ENCODE measurements around the gene HMG20A. TPM values are rescaled to one million over a fixed set of nuclear protein-coding genes. Genes with fewer than 3 reads are reported as not detected.
A peak's percentile ranks its signal among the peaks of the same experiment; 100 is the strongest.

The HMG20A gene
- total and polyA plus RNA-seq, 10 of the 15 experiments (the other 5 are each of a cell fraction or from before 2014, with no cell fraction given), result 30.0 to 98.7 (median 46.8) TPM

DNA sequence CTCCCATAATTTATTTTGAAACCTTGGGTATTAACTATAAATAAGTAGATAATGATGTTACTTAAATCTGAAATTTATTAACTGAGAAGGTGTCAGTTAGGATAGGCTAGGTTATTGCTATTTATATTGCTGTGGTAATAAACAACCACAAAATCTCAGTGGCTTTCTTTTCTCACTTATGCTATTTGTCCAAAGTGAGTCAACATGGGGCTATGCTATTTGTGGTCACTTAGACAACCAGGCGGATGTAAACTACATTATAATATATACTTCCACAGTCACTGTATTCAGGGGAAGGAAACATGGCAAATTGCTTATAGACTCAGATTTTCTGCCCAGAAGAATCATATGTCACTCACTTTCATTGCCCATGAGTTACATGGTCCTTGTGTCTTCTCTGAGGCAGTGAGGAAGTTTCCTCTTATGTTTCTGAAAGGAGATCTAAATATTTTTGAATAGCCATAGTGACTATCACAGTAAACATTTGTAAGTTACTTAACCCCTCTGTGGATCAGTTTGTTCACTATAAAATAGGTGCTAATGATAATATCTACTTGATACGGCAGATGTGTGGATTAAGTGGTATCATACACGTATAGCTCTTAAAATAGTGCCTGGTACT is 19.8 kb downstream of the HMG20A start (continued):
- TF ChIP-seq BCL3 (IDR thresholded peaks at IDR 0.05; ENCODE audit: borderline replicate concordance, insufficient read depth, low read depth, low read length, poor library complexity, severe bottlenecking) (no peak), SMARCA5 (IDR thresholded peaks at IDR 0.05) (no peak), POU2F2 (IDR thresholded peaks at IDR 0.05; ENCODE audit: borderline replicate concordance, low read depth, low read length) (peak; percentile 21; the same call in 1 of the 3 replicates), TBL1XR1 (IDR thresholded peaks at IDR 0.05; ENCODE audit: low read depth, low read length) (no peak; the same call in 1 of the 2 replicates), ETV6 (conservative IDR thresholded peaks at IDR 0.05 in 1 of 2, IDR thresholded peaks at IDR 0.05 in 1 of 2; ENCODE audit: borderline replicate concordance in 1 of 2, low read depth in 1 of 2) (peak in 1 of 2 experiments; percentile 38; a peak in 1 of 4 replicates), ZBED1 (IDR thresholded peaks at IDR 0.05; ENCODE audit: borderline replicate concordance) (no peak), JUNB (IDR thresholded peaks at IDR 0.05) (peak; percentile 74), NR2F1 (conservative IDR thresholded peaks at IDR 0.05) (peak; percentile 33; the same call in 1 of the 2 replicates), ZZZ3 (IDR thresholded peaks at IDR 0.05; ENCODE audit: control insufficient read depth, insufficient read length, low read depth) (no peak), NR2C2 (IDR thresholded peaks at IDR 0.05; ENCODE audit: borderline replicate concordance, control insufficient read depth, insufficient read length, low read depth) (no peak), ATF2 (IDR thresholded peaks at IDR 0.05; ENCODE audit: low read length) (peak; percentile 87), EP300 (IDR thresholded peaks at IDR 0.05; ENCODE audit: borderline replicate concordance in 1 of 2, control insufficient read depth in 1 of 2, low read depth in 2 of 2, low read length in 2 of 2) (peak; percentile 63 to 73), NFYB (IDR thresholded peaks at IDR 0.05; ENCODE audit: insufficient read depth, low read depth, low read length) (peak; percentile 67), ATF7 (IDR thresholded peaks at IDR 0.05; ENCODE audit: low read depth) (peak; percentile 73), IKZF1 (conservative IDR thresholded peaks at IDR 0.05) (peak; percentile 24; the same call in 1 of the 2 replicates)
- TF ChIP-seq, protein P1, sequence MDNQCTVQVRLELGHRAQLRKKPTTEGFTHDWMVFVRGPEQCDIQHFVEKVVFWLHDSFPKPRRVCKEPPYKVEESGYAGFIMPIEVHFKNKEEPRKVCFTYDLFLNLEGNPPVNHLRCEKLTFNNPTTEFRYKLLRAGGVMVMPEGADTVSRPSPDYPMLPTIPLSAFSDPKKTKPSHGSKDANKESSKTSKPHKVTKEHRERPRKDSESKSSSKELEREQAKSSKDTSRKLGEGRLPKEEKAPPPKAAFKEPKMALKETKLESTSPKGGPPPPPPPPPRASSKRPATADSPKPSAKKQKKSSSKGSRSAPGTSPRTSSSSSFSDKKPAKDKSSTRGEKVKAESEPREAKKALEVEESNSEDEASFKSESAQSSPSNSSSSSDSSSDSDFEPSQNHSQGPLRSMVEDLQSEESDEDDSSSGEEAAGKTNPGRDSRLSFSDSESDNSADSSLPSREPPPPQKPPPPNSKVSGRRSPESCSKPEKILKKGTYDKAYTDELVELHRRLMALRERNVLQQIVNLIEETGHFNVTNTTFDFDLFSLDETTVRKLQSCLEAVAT (IDR thresholded peaks at IDR 0.05), result 0 out of 2 replicates have a peak, but pooled peaks have one; percentile 56
- TF ChIP-seq, protein P2, sequence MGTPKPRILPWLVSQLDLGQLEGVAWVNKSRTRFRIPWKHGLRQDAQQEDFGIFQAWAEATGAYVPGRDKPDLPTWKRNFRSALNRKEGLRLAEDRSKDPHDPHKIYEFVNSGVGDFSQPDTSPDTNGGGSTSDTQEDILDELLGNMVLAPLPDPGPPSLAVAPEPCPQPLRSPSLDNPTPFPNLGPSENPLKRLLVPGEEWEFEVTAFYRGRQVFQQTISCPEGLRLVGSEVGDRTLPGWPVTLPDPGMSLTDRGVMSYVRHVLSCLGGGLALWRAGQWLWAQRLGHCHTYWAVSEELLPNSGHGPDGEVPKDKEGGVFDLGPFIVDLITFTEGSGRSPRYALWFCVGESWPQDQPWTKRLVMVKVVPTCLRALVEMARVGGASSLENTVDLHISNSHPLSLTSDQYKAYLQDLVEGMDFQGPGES (IDR thresholded peaks at IDR 0.05), result no peak
- TF ChIP-seq, protein P3, sequence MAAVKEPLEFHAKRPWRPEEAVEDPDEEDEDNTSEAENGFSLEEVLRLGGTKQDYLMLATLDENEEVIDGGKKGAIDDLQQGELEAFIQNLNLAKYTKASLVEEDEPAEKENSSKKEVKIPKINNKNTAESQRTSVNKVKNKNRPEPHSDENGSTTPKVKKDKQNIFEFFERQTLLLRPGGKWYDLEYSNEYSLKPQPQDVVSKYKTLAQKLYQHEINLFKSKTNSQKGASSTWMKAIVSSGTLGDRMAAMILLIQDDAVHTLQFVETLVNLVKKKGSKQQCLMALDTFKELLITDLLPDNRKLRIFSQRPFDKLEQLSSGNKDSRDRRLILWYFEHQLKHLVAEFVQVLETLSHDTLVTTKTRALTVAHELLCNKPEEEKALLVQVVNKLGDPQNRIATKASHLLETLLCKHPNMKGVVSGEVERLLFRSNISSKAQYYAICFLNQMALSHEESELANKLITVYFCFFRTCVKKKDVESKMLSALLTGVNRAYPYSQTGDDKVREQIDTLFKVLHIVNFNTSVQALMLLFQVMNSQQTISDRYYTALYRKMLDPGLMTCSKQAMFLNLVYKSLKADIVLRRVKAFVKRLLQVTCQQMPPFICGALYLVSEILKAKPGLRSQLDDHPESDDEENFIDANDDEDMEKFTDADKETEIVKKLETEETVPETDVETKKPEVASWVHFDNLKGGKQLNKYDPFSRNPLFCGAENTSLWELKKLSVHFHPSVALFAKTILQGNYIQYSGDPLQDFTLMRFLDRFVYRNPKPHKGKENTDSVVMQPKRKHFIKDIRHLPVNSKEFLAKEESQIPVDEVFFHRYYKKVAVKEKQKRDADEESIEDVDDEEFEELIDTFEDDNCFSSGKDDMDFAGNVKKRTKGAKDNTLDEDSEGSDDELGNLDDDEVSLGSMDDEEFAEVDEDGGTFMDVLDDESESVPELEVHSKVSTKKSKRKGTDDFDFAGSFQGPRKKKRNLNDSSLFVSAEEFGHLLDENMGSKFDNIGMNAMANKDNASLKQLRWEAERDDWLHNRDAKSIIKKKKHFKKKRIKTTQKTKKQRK (IDR thresholded peaks at IDR 0.05; ENCODE audit: low read depth, low read length), result no peak
- TF ChIP-seq, protein P4, sequence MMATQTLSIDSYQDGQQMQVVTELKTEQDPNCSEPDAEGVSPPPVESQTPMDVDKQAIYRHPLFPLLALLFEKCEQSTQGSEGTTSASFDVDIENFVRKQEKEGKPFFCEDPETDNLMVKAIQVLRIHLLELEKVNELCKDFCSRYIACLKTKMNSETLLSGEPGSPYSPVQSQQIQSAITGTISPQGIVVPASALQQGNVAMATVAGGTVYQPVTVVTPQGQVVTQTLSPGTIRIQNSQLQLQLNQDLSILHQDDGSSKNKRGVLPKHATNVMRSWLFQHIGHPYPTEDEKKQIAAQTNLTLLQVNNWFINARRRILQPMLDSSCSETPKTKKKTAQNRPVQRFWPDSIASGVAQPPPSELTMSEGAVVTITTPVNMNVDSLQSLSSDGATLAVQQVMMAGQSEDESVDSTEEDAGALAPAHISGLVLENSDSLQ (IDR thresholded peaks at IDR 0.05), result peak; percentile 43; the same call in 1 of the 2 replicates
